Astrocyte of the cerebellum (primary cell): ENCODE measurements around the gene OXSR1.

Experiments
- DNase-seq: peaks from one replicate; pipeline ENCODE4 v3.0.0-alpha.2; 2011; ENCODE audit warnings: low read depth
- H3K4me3 ChIP-seq: 2 replicates; pipeline ENCODE4 v1.5.1; 2011; ENCODE audit warnings: mild to moderate bottlenecking, low read depth, low read length, moderate library complexity
- CTCF ChIP-seq: IDR thresholded peaks from 2 replicates; pipeline ENCODE4 v1.5.1; 2012; ENCODE audit warnings: low read length, low read depth, moderate library complexity, mild to moderate bottlenecking; ENCODE audit errors: missing control alignments
- in situ Hi-C: cut with HindIII; loops from 2 replicates; pipeline ENCODE4 v1.10.0; 2017; ENCODE audit warnings: low sequenced_read_pairs

OXSR1 gene

GRCh38 chr3:38207254-38208003, 42.1 kb downstream of the OXSR1 start:
- in situ Hi-C loops = no loop called here
- TF ChIP-seq CTCF = no peak
- H3K4me3 ChIP-seq = no peak overlapping the region
- DNase-seq = no peak

GRCh38 chr3:38210141-38210757, 44.9 kb downstream of the OXSR1 start:
- no peak for TF ChIP-seq CTCF
- no peak for DNase-seq
- in situ Hi-C loops = no loop called here
- H3K4me3 ChIP-seq = no peak overlapping the region

GRCh38 chr3:38212141-38212540, 46.8 kb downstream of the OXSR1 start:
- TF ChIP-seq CTCF = no peak
- no peak overlapping the region for H3K4me3 ChIP-seq
- in situ Hi-C loops = no loop called here
- DNase-seq = no peak

- TF ChIP-seq CTCF = no peak
- no peak for DNase-seq
- in situ Hi-C loops = no loop called here
These were observed 49.2 kb downstream of the OXSR1 start for GRCh38 chr3:38214560-38214959.

GRCh38 chr3:38219609-38220197, 54.4 kb downstream of the OXSR1 start:
- TF ChIP-seq CTCF = no peak
- in situ Hi-C loops = no loop called here
- no peak for DNase-seq
- H3K4me3 ChIP-seq = no peak overlapping the region

More at GRCh38 chr3:38214560-38214959, 49.2 kb downstream of the OXSR1 start:
- H3K4me3 ChIP-seq = no peak overlapping the region

- no peak for DNase-seq
- TF ChIP-seq CTCF = no peak
- H3K4me3 ChIP-seq = no peak overlapping the region
- in situ Hi-C loops = no loop called here
These were observed 55.7 kb downstream of the OXSR1 start for GRCh38 chr3:38221005-38221404.
